Measurements from ENCODE around the gene COX6B1. TPM values are rescaled to one million over a fixed set of nuclear protein-coding genes. Genes with fewer than 3 reads are reported as not detected.
"Not testable (repeated sequence)": the region's sequence is repeated elsewhere in the genome, so short reads cannot be mapped to it uniquely, and the experiment has no call there.

Gene COX6B1, protein sequence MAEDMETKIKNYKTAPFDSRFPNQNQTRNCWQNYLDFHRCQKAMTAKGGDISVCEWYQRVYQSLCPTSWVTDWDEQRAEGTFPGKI
- total RNA-seq: 165 and 215 TPM in 2 replicates

DNA sequence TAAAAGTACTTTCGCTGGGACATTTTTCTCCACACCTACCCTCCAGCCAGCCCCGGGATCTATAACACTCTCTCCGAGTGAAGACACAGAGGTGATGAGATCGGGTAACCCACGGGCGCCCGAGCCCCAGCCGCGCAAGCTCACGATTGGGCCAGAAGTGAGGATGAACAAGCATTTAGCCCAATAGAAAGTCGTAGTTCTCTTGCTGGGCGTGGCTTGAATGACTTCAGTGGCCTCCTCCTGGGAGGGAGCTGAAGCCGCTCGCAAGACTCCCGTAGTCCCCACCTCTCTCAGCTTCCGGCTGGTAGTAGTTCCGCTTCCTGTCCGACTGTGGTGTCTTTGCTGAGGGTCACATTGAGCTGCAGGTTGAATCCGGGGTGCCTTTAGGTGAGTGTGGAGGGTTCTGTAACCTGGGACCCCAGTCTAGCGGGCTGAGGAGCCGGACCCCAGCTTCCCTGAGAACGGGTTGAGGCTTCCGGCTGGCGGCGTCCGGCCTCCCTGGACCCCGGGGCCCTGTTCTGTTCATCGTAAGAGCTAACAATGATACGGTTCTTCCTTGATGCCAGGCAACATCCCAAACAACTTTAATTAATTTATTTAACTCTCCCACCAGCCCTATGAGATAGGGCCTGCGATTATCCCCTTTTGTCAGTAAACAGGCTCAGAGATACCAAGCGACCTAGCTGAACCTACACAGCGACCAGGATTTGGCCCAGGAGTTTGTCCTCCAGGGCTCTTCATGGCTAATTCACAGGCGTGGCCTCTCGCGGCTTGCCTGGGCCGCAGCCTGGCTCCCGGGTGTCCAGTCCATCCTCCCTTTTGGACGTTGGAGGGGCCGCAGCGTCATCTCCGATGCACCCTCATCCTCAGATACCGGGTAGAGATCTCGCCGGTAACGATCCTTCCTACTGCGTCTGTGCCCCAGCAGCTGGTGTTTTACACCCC lies at the start of gene COX6B1:
Gene COX6B1 (plus strand): TSS at position 307 of the 945 bp plus-strand sequence. CDS start 2,921 bp downstream, outside the sequence.
- H3K4me3 ChIP-seq (ENCODE audit: low read depth, low read length): peak within 1 kb of the TSS; percentile 86
- TF ChIP-seq CTCF (IDR thresholded peaks at IDR 0.05; ENCODE audit: insufficient read depth, low read depth, low read length): no peak
- peak; percentile 96 for DNase-seq (ENCODE audit: low read depth)

DNA sequence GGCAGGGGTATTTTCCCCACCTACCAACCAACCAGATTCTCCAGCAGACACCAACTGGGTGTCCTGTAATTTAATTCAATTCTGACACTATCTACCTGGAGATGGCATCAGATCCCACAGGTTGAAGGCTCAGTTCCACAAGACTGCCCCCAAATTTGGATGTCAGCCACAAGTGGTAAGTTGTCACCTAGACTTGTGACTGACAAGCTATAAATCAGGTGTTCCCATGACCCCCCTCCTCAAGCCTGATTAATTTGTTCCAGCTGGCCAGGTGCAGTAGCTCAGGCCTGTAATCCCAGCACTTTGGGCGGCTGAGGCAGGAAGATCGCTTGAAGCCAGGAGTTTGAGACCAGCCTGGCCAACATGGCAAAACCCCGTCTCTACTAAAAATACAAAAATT lies 46.2 kb upstream of the COX6B1 start:
- DNase-seq (ENCODE audit: low read depth): no peak
- H3K4me3 ChIP-seq (ENCODE audit: low read depth, low read length): no peak overlapping the region
- no peak for TF ChIP-seq CTCF (IDR thresholded peaks at IDR 0.05; ENCODE audit: insufficient read depth, low read depth, low read length)

- DNase-seq (ENCODE audit: low read depth); H3K4me3 ChIP-seq (ENCODE audit: low read depth, low read length): not testable (repeated sequence)
Observed at GRCh38 chr19:35604436-35604835, 43.7 kb upstream of the COX6B1 start.

- H3K4me3 ChIP-seq (ENCODE audit: low read depth, low read length); DNase-seq (ENCODE audit: low read depth): not testable (repeated sequence)
Observed at GRCh38 chr19:35607170-35607569, 41.0 kb upstream of the COX6B1 start.

- no peak for TF ChIP-seq CTCF (IDR thresholded peaks at IDR 0.05; ENCODE audit: insufficient read depth, low read depth, low read length)
- H3K4me3 ChIP-seq (ENCODE audit: low read depth, low read length): no peak overlapping the region
- no peak for DNase-seq (ENCODE audit: low read depth)
Observed at GRCh38 chr19:35607661-35608060, 40.5 kb upstream of the COX6B1 start.

DNA sequence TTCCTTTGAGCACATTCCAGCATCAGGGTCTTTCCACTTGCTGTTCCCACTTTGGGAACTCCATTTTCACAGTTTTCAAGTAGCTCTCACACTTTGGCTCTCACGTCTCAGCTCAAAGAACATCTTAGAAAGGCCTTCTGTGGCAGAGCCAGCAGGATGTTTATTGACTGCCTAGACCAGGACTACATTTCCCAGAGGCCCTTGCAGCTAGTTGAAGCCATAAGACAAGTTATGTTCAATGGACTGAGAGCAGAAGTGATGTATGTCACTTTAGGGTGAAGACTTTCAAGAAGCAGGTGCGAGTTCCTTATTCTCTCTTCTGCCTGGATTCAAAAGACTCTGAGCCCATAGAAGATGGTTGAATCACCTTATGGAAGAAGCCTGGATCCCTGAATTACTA lies 39.9 kb upstream of the COX6B1 start:
- TF ChIP-seq CTCF (IDR thresholded peaks at IDR 0.05; ENCODE audit: insufficient read depth, low read depth, low read length): no peak
- no peak for DNase-seq (ENCODE audit: low read depth)
- H3K4me3 ChIP-seq (ENCODE audit: low read depth, low read length): no peak overlapping the region

- no peak for DNase-seq (ENCODE audit: low read depth)
- H3K4me3 ChIP-seq (ENCODE audit: low read depth, low read length): no peak overlapping the region
- TF ChIP-seq CTCF (IDR thresholded peaks at IDR 0.05; ENCODE audit: insufficient read depth, low read depth, low read length): no peak
Observed at GRCh38 chr19:35609851-35610353, 38.2 kb upstream of the COX6B1 start.
